ENCODE results near the gene CNTRL.
"Not testable (repeated sequence)": the region's sequence is repeated elsewhere in the genome, so short reads cannot be mapped to it uniquely, and the experiment has no call there.

The CNTRL gene

GRCh38 chr9:121133104-121133816, 58.5 kb downstream of the CNTRL start:
- DNase-seq (ENCODE audit: low read depth in 2 of 2) = peak; percentile 30 to 48

GRCh38 chr9:121135642-121136041, 60.9 kb downstream of the CNTRL start:
- DNase-seq (ENCODE audit: low read depth in 2 of 2) = no peak

- DNase-seq (ENCODE audit: low read depth in 2 of 2) = no peak
Observed at GRCh38 chr9:121138561-121138960, 63.8 kb downstream of the CNTRL start.

GRCh38 chr9:121138973-121139372, 64.2 kb downstream of the CNTRL start:
- no peak for DNase-seq (ENCODE audit: low read depth in 2 of 2)

- no peak for DNase-seq (ENCODE audit: low read depth in 2 of 2)
Observed at GRCh38 chr9:121140162-121140561, 65.4 kb downstream of the CNTRL start.

- no peak for DNase-seq (ENCODE audit: low read depth in 2 of 2)
Observed at GRCh38 chr9:121141306-121141705, 66.6 kb downstream of the CNTRL start.

- no peak for DNase-seq (ENCODE audit: low read depth in 2 of 2)
Observed at GRCh38 chr9:121141706-121142105, 67.0 kb downstream of the CNTRL start.

- no peak for DNase-seq (ENCODE audit: low read depth in 2 of 2)
Observed at GRCh38 chr9:121143771-121144170, 69.0 kb downstream of the CNTRL start.

GRCh38 chr9:121144482-121144881, 69.7 kb downstream of the CNTRL start:
- no peak for DNase-seq (ENCODE audit: low read depth in 2 of 2)

- DNase-seq (ENCODE audit: low read depth in 2 of 2) = no peak
Observed at GRCh38 chr9:121150188-121150587, 75.4 kb downstream of the CNTRL start.

GRCh38 chr9:121153642-121154041, 78.9 kb downstream of the CNTRL start:
- no peak for DNase-seq (ENCODE audit: low read depth in 2 of 2)

GRCh38 chr9:121154782-121155181, 80.0 kb downstream of the CNTRL start:
- no peak for DNase-seq (ENCODE audit: low read depth in 2 of 2)

GRCh38 chr9:121156263-121156731, 81.5 kb downstream of the CNTRL start:
- no peak for DNase-seq (ENCODE audit: low read depth in 2 of 2)

GRCh38 chr9:121157939-121158338, 83.2 kb downstream of the CNTRL start:
- no peak for DNase-seq (ENCODE audit: low read depth in 2 of 2)

GRCh38 chr9:121160025-121160424, 85.3 kb downstream of the CNTRL start:
- no peak for DNase-seq (ENCODE audit: low read depth in 2 of 2)

GRCh38 chr9:121168052-121168451, 93.3 kb downstream of the CNTRL start:
- no peak for DNase-seq (ENCODE audit: low read depth in 2 of 2)

GRCh38 chr9:121169094-121169601, 94.4 kb downstream of the CNTRL start:
- DNase-seq (ENCODE audit: low read depth in 2 of 2) = no peak

GRCh38 chr9:121171236-121171635, 96.5 kb downstream of the CNTRL start:
- no peak for DNase-seq (ENCODE audit: low read depth in 2 of 2)

GRCh38 chr9:121172726-121173487, 98.2 kb downstream of the CNTRL start:
- DNase-seq (ENCODE audit: low read depth in 2 of 2) = no peak

GRCh38 chr9:121173501-121173900, 98.7 kb downstream of the CNTRL start:
- DNase-seq (ENCODE audit: low read depth in 2 of 2) = no peak

- DNase-seq (ENCODE audit: low read depth in 2 of 2) = no peak
Observed at GRCh38 chr9:121178676-121179372, 104.1 kb downstream of the CNTRL start.

GRCh38 chr9:121179373-121179721, 104.6 kb downstream of the CNTRL start:
- DNase-seq (ENCODE audit: low read depth in 2 of 2) = not testable (repeated sequence)
